CD8-positive, alpha-beta memory T cell (primary cell): ENCODE measurements around the gene DNM3. TPM values are rescaled to one million over a fixed set of nuclear protein-coding genes. Genes with fewer than 3 reads are reported as not detected.

Source experiments
- CTCF ChIA-PET: fragments of 350-600 bp; sonication (Branson Sonifier 250); formaldehyde crosslinking; loops from one replicate; lab custom pipeline; 2021; ENCODE audit warnings: antibody characterized with exemption; lab: Charles Lee
- POLR2A ChIA-PET: fragments of 350-600 bp; sonication (Branson Sonifier 250); formaldehyde crosslinking; loops from one replicate; lab custom pipeline; 2021; ENCODE audit warnings: antibody characterized with exemption; lab: Charles Lee
- DNase-seq, 5 donors: peaks; one replicate each; pipeline versions ENCODE4 v3.0.0 to v3.0.0-alpha.2; 2020 to 2022; ENCODE audit warnings: mixed read lengths in 1 of 5
- H3K27ac ChIP-seq: one replicate; pipeline ENCODE4 v1.7.0; 2013; ENCODE audit warnings: low read depth, mild to moderate bottlenecking, low read length, moderate library complexity
- H3K27me3 ChIP-seq: 2 replicates; pipeline ENCODE4 v1.7.0; 2013; ENCODE audit warnings: low read length, mild to moderate bottlenecking; ENCODE audit not compliant: insufficient read depth, poor library complexity, severe bottlenecking
- H3K36me3 ChIP-seq: 2 replicates; pipeline ENCODE4 v1.7.0; 2013; ENCODE audit warnings: mild to moderate bottlenecking, low read length, moderate library complexity; ENCODE audit not compliant: insufficient read depth
- H3K4me1 ChIP-seq: 2 replicates; pipeline ENCODE4 v1.7.0; 2013; ENCODE audit warnings: mild to moderate bottlenecking, low read length, moderate library complexity; ENCODE audit not compliant: insufficient read depth
- H3K4me3 ChIP-seq: 2 replicates; pipeline ENCODE4 v1.7.0; 2013; ENCODE audit warnings: mild to moderate bottlenecking, low read length
- H3K9me3 ChIP-seq: 2 replicates; pipeline ENCODE4 v1.7.0; 2013; ENCODE audit warnings: mild to moderate bottlenecking, low read length
- H3K27ac Mint-ChIP-seq, 8 donors: one replicate each; pipeline ENCODE4 v1.8.0; 2020 to 2021; ENCODE audit warnings: mixed read lengths in 8 of 8, mild to moderate bottlenecking in 6 of 8, inconsistent platforms in 3 of 8, moderate library complexity in 3 of 8
- H3K27me3 Mint-ChIP-seq, 2 donors: one replicate each; pipeline ENCODE4 v1.8.0; 2020 to 2021; ENCODE audit warnings: mixed read lengths in 2 of 2, mild to moderate bottlenecking in 1 of 2, moderate library complexity in 1 of 2
- H3K36me3 Mint-ChIP-seq, 3 donors: one replicate each; pipeline ENCODE4 v1.8.0; 2020 to 2021; ENCODE audit warnings: mixed read lengths in 3 of 3, inconsistent platforms in 1 of 3, mild to moderate bottlenecking in 1 of 3
- H3K4me1 Mint-ChIP-seq, 3 donors: one replicate each; pipeline ENCODE4 v1.8.0; 2020 to 2021; ENCODE audit warnings: mixed read lengths in 3 of 3, inconsistent platforms in 1 of 3, mild to moderate bottlenecking in 1 of 3
- H3K4me3 Mint-ChIP-seq, 7 donors: one replicate each; pipeline ENCODE4 v1.8.0; 2020 to 2021; ENCODE audit warnings: mixed read lengths in 7 of 7, mild to moderate bottlenecking in 6 of 7, moderate library complexity in 4 of 7, inconsistent platforms in 2 of 7
- H3K9me3 Mint-ChIP-seq, 5 donors: one replicate each; pipeline ENCODE4 v1.8.0; 2020 to 2022; ENCODE audit warnings: mixed read lengths in 5 of 5, mild to moderate bottlenecking in 3 of 5, moderate library complexity in 2 of 5, inconsistent platforms in 1 of 5
- polyA plus RNA-seq: library from polyadenylated mRNA; unstranded; fragments of 300-500 nt; fragmentation: Illumina TruSeq; gene quantifications from one replicate; pipeline ENCODE4 v1.2.3, GENCODE V29; 2021
- total RNA-seq, 2 experiments: library from RNA; stranded (reverse); gene quantifications; one replicate each; pipeline ENCODE4 v1.2.3, GENCODE V29; 2021

Gene DNM3
- total and polyA plus RNA-seq, 3 experiments from 2014 or later, result 0.29 to 0.64 (median 0.59) TPM

- peaks cover 0 to 4% (median 2%) of the 10 kb centered on the region in 5 donors for H3K9me3 Mint-ChIP-seq
- Histone ChIP-seq H3K4me3 (no peak overlapping the region), H3K4me1 (no peaks in the 10 kb centered on the region), H3K9me3 (no peaks in the 10 kb centered on the region), H3K36me3 (no peaks in the 10 kb centered on the region), H3K27ac (no peak overlapping the region), H3K27me3 (no peaks in the 10 kb centered on the region)
- H3K27me3 Mint-ChIP-seq, result peaks cover 0 to under 1% of the 10 kb centered on the region in 2 donors
- peaks cover 0 to 4% (median 4%) of the 10 kb centered on the region in 3 donors for H3K36me3 Mint-ChIP-seq
- ChIA-PET CTCF (interaction anchor here (1.3 to 1.4 kb wide), 2 partner anchors 16 to 110 kb away, joined by 3 read pairs; no protein-coding TSS in a partner anchor), POLR2A (no interaction called here)
- H3K4me3 Mint-ChIP-seq, result no peak overlapping the region
- H3K4me1 Mint-ChIP-seq, result no peaks in the 10 kb centered on the region
- H3K27ac Mint-ChIP-seq, result no peak overlapping the region
- no peak for DNase-seq
These were observed 21.4 kb upstream of the DNM3 start for GRCh38 chr1:171819946-171820345.

DNA sequence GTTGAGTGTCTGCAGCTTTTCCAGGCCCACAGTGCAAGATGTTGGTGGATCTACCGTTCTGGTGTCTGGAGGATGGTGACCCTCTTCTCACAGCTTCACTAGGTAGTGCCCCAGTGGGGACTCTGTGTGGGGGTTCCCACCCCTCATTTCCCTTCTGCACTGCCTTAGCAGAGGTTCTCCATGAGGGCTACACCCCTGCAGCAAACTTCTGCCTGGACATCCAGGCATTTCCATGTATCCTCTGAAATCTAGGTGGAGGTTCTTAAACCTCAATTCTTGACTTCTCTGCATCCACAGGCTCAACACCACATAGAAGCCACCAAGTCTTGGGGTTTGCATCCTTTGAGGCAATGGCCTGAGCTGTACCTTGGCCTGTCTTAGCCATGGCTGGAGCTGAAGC, 14.3 kb upstream of the DNM3 start:
- Mint-ChIP-seq H3K27me3 (peaks cover 0 to 4% of the 10 kb centered on the region in 2 donors), H3K27ac (no peak overlapping the region), H3K36me3 (peaks cover 8 to 29% (median 9%) of the 10 kb centered on the region in 3 donors), H3K9me3 (peaks cover 14 to 24% (median 24%) of the 10 kb centered on the region in 5 donors), H3K4me3 (no peak overlapping the region), H3K4me1 (no peaks in the 10 kb centered on the region)
- ChIA-PET CTCF (no interaction called here), POLR2A (no interaction called here)
- no peak for DNase-seq
- Histone ChIP-seq H3K9me3 (no peaks in the 10 kb centered on the region), H3K27me3 (no peaks in the 10 kb centered on the region), H3K36me3 (no peaks in the 10 kb centered on the region), H3K4me3 (no peak overlapping the region), H3K27ac (no peak overlapping the region), H3K4me1 (no peaks in the 10 kb centered on the region)

DNA sequence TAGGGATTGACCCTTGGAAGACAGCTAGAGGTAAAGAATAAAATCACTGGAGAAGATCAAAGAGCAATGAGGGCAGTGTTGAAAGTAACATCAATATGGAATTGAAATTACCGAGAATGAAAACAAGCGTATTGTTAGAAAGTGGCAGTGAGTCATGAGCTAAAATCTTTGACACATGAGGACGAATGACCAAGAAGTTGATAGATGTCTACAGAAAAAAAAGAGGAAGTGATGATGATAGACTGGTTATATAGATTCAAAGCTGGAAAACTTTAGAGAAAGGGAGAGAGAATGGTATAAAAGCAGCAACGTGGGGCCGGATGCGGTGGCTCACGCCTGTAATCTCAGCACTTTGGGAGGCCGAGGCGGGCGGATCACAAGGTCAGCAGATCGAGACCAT, 12.5 kb upstream of the DNM3 start:
- no peak for DNase-seq
- Histone ChIP-seq H3K4me1 (no peaks in the 10 kb centered on the region), H3K4me3 (no peak overlapping the region), H3K36me3 (no peaks in the 10 kb centered on the region), H3K9me3 (no peaks in the 10 kb centered on the region), H3K27ac (no peak overlapping the region), H3K27me3 (no peaks in the 10 kb centered on the region)
- CTCF ChIA-PET, result no interaction called here
- POLR2A ChIA-PET, result no interaction called here
- H3K27ac Mint-ChIP-seq, result no peak overlapping the region
- no peak overlapping the region for H3K4me3 Mint-ChIP-seq
- H3K27me3 Mint-ChIP-seq, result peaks cover 0 to 4% of the 10 kb centered on the region in 2 donors
- no peaks in the 10 kb centered on the region for H3K4me1 Mint-ChIP-seq
- H3K36me3 Mint-ChIP-seq, result peaks cover 8 to 29% (median 9%) of the 10 kb centered on the region in 3 donors
- peaks cover 14 to 24% (median 24%) of the 10 kb centered on the region in 5 donors for H3K9me3 Mint-ChIP-seq

GRCh38 chr1:171833091-171833825, 8.0 kb upstream of the DNM3 start:
- no peaks in the 10 kb centered on the region for H3K4me1 ChIP-seq
- Mint-ChIP-seq H3K4me1 (no peaks in the 10 kb centered on the region), H3K27ac (no peak overlapping the region), H3K9me3 (no peaks in the 10 kb centered on the region), H3K36me3 (peaks cover 0 to 6% (median 2%) of the 10 kb centered on the region in 3 donors), H3K4me3 (no peak overlapping the region), H3K27me3 (peaks cover 0 to 3% of the 10 kb centered on the region in 2 donors)
- no peaks in the 10 kb centered on the region for H3K9me3 ChIP-seq
- H3K36me3 ChIP-seq, result no peaks in the 10 kb centered on the region
- H3K27me3 ChIP-seq, result no peaks in the 10 kb centered on the region
- ChIA-PET CTCF (no interaction called here), POLR2A (no interaction called here)
- no peak overlapping the region for H3K27ac ChIP-seq
- H3K4me3 ChIP-seq, result no peak overlapping the region
- DNase-seq, result no peak

GRCh38 chr1:171834821-171835220, 6.5 kb upstream of the DNM3 start:
- Mint-ChIP-seq H3K4me3 (no peak overlapping the region), H3K9me3 (no peaks in the 10 kb centered on the region), H3K4me1 (no peaks in the 10 kb centered on the region), H3K27me3 (peaks cover 0 to 3% of the 10 kb centered on the region in 2 donors), H3K27ac (no peak overlapping the region), H3K36me3 (peaks cover 0 to 2% (median 0%) of the 10 kb centered on the region in 3 donors)
- ChIA-PET CTCF (no interaction called here), POLR2A (no interaction called here)
- DNase-seq, result no peak
- no peak overlapping the region for H3K27ac ChIP-seq
- no peaks in the 10 kb centered on the region for H3K4me1 ChIP-seq
- H3K4me3 ChIP-seq, result no peak overlapping the region
- no peaks in the 10 kb centered on the region for H3K9me3 ChIP-seq
- H3K36me3 ChIP-seq, result no peaks in the 10 kb centered on the region
- H3K27me3 ChIP-seq, result no peaks in the 10 kb centered on the region

DNA sequence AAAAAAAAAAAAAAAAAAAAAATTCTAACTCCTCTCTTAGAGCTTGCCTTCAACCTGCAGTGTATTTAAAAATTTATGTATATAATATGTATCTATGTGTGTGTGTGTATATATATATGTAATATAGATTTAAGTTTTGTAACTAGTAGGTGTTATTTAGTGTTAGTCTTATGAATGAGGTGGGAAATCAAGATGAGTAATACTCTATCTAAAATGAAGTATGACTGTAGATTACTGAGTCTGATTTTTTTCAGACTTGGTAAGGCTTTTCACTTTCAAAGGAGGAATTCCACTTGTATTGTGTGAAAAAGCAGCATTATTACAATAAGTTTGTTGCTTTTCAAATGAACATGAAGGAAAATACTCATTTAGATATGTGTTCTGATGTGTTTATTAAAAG, 5.4 kb upstream of the DNM3 start:
- CTCF ChIA-PET, result no interaction called here
- Histone ChIP-seq H3K9me3 (no peaks in the 10 kb centered on the region), H3K36me3 (no peaks in the 10 kb centered on the region), H3K27ac (no peak overlapping the region), H3K4me3 (no peak overlapping the region), H3K27me3 (no peaks in the 10 kb centered on the region), H3K4me1 (no peaks in the 10 kb centered on the region)
- no peak overlapping the region for H3K4me3 Mint-ChIP-seq
- POLR2A ChIA-PET, result no interaction called here
- peaks cover 4 to 6% (median 5%) of the 10 kb centered on the region in 3 donors for H3K4me1 Mint-ChIP-seq
- peaks cover 0 to 2% (median under 1%) of the 10 kb centered on the region in 3 donors for H3K36me3 Mint-ChIP-seq
- no peaks in the 10 kb centered on the region for H3K9me3 Mint-ChIP-seq
- DNase-seq, result no peak
- H3K27ac Mint-ChIP-seq, result no peak overlapping the region
- peaks cover 0 to 3% of the 10 kb centered on the region in 2 donors for H3K27me3 Mint-ChIP-seq

DNA sequence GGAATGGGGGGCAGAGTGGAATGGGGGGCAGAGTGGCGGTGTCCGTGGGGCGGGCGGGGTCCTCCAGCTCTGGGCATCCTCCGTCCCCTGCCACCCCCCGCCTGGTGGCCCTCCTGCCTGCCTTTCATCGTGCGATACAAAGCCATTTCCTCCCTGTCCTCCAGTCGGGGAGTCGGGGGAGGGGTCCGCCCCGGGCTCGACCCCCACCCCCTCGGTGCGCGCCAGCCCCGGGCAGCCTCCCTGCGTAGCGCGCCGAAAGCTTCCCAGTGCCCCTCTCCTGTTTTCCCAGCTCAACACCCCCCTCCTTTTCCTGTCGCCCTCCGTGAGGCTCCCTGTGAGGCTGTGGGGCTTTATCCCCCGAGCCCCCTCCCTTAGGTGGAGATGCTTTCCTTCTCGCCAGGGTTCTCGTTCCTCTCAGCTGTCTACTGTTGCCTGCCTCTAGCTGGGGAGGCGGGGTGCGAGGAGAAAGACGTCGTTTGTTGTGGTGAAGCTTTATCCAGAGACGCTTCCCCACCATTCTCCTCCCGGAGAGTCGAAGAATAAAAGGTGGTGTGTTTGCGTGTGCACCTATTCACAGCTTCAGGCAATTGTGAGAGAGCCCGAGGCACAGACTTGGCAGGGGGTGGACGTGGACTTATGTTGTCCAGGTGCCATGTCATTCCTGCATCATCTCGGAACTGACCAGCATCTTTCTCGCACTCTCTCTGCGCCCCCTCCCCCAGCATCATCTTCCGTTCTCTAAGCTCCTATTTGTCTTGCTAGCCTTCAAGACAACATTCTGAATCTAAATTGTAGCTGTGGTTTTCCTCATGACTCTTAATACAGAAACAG, 848 bp downstream of the DNM3 start:
- Mint-ChIP-seq H3K27ac (peak overlapping the region in 6 of 8 donors; percentile 52 to 82 (median 70)), H3K36me3 (peaks cover 0 to 1% (median 0%) of the 10 kb centered on the region in 3 donors)
- POLR2A ChIA-PET, result interaction anchor here (0.6 to 1.5 kb wide), 5 partner anchors 25 to 1977 kb away, joined by 3 to 5 read pairs (median 3); partner anchors contain the start of gene VAMP4

More for the DNA sequence above, 848 bp downstream of the DNM3 start:
- Histone ChIP-seq H3K4me3 (peak overlapping the region; percentile 86), H3K4me1 (peaks cover 9% of the 10 kb centered on the region), H3K9me3 (no peaks in the 10 kb centered on the region), H3K36me3 (no peaks in the 10 kb centered on the region), H3K27ac (no peak overlapping the region), H3K27me3 (peaks cover 19% of the 10 kb centered on the region)
- peak in 4 of 5 donors; percentile 1 to 52 (median 8) for DNase-seq
- Mint-ChIP-seq H3K9me3 (no peaks in the 10 kb centered on the region), H3K4me3 (peak overlapping the region; percentile 83 to 90 (median 88)), H3K27me3 (peaks cover 14 to 26% of the 10 kb centered on the region in 2 donors), H3K4me1 (peaks cover 14 to 16% (median 16%) of the 10 kb centered on the region in 3 donors)
- CTCF ChIA-PET, result interaction anchor here (0.8 to 1.4 kb wide), 4 partner anchors 10 to 123 kb away, joined by 3 to 4 read pairs (median 3); no protein-coding TSS in a partner anchor
